SU-DHL-6 (cell line): ENCODE data around the gene FAM229B.

Source experiments
- H2AFZ ChIP-seq: fragments of 200-600 bp; sonication (generic); 2 replicates; pipeline ENCODE4 v1.6.1; 2014; ENCODE audit warnings: low read depth, mild to moderate bottlenecking, moderate library complexity, mixed read lengths, antibody characterized with exemption, low read length; ENCODE audit not compliant: severe bottlenecking
- H3F3A ChIP-seq: fragments of 200-600 bp; shearing (Covaris generic); 2 replicates; pipeline ENCODE4 v1.6.0; 2016; ENCODE audit warnings: antibody characterized with exemption, mild to moderate bottlenecking; ENCODE audit not compliant: insufficient read depth
- H3K27ac ChIP-seq: fragments of 200-600 bp; sonication (generic); 2 replicates; pipeline ENCODE4 v1.5.1; 2016; ENCODE audit warnings: low read depth, mild to moderate bottlenecking, low read length, moderate library complexity, mixed read lengths
- H3K27me3 ChIP-seq: fragments of 200-600 bp; sonication (generic), shearing (Covaris generic); 2 replicates; pipeline ENCODE4 v1.6.0; 2014; ENCODE audit warnings: mild to moderate bottlenecking, low read length
- H3K36me3 ChIP-seq: fragments of 200-600 bp; sonication (generic); 2 replicates; pipeline ENCODE4 v1.6.1; 2014; ENCODE audit warnings: mild to moderate bottlenecking, low read length, mixed read lengths
- H3K4me2 ChIP-seq: fragments of 300-600, 200-600 bp; shearing (Covaris generic), sonication (generic); 2 replicates; pipeline ENCODE4 v1.6.0; 2014; ENCODE audit warnings: low read length, low read depth, mild to moderate bottlenecking; ENCODE audit not compliant: poor library complexity, severe bottlenecking
- H3K4me3 ChIP-seq: fragments of 200-600 bp; sonication (generic); 2 replicates; pipeline ENCODE4 v1.5.1; 2014; ENCODE audit warnings: antibody characterized with exemption, low read length, mild to moderate bottlenecking, mixed read lengths; ENCODE audit not compliant: insufficient read depth, poor library complexity, severe bottlenecking
- H3K79me2 ChIP-seq: fragments of 200-600 bp; sonication (generic); 2 replicates; pipeline ENCODE4 v1.6.1; 2014; ENCODE audit warnings: mild to moderate bottlenecking, low read length, moderate library complexity; ENCODE audit not compliant: insufficient read depth
- H3K9ac ChIP-seq: fragments of 200-600 bp; sonication (generic); 2 replicates; pipeline ENCODE4 v1.7.0; 2014; ENCODE audit warnings: mild to moderate bottlenecking, low read length
- H3K9me2 ChIP-seq: fragments of 200-600 bp; sonication (generic); replicated peaks from 2 replicates; pipeline ENCODE4 v1.6.1; 2014; ENCODE audit warnings: low read length; ENCODE audit not compliant: insufficient read depth
- H3K9me3 ChIP-seq: fragments of 200-600 bp; sonication (generic); 2 replicates; pipeline ENCODE4 v1.6.1; 2014; ENCODE audit warnings: low read length, mixed read lengths; ENCODE audit not compliant: insufficient read depth
- H4K20me1 ChIP-seq: fragments of 200-600 bp; sonication (generic); 2 replicates; pipeline ENCODE4 v1.6.1; 2014; ENCODE audit warnings: low read depth, mild to moderate bottlenecking, antibody characterized with exemption, low read length, moderate library complexity, mixed read lengths
- EZH2phosphoT487 ChIP-seq: fragments of 200-600 bp; sonication (generic), shearing (Covaris generic); conservative IDR thresholded peaks from 2 replicates; pipeline ENCODE4 v1.6.1; 2018; ENCODE audit warnings: mild to moderate bottlenecking, antibody characterized with exemption, low read length, moderate library complexity, mixed read lengths
- TF ChIP-seq, protein P1 (sequence below): fragments of 200-600 bp; sonication (generic); IDR thresholded peaks from one replicate; pipeline ENCODE4 v1.5.1; 2017; ENCODE audit warnings: antibody characterized with exemption, mild to moderate bottlenecking, low read length, moderate library complexity; ENCODE audit not compliant: insufficient read depth, poor library complexity, severe bottlenecking

FAM229B gene

GRCh38 chr6:112086744-112087135 lies 651 bp upstream of the FAM229B start:
- Histone ChIP-seq H4K20me1 (no peaks in the 10 kb centered on the region), H3K27ac (no peak overlapping the region), H3K79me2 (no peaks in the 10 kb centered on the region), H3K27me3 (no peaks in the 10 kb centered on the region), H3K9ac (peak overlapping the region; percentile 63), H3K4me3 (peak overlapping the region; percentile 80), H3F3A (peaks cover 2% of the 10 kb centered on the region; the same call in 1 of the 2 replicates), H3K9me2 (no peaks in the 10 kb centered on the region), H2AFZ (peak overlapping the region; percentile 91), H3K4me2 (peak overlapping the region; percentile 75), H3K9me3 (no peaks in the 10 kb centered on the region), H3K36me3 (0 out of 2 replicates have a peak, but pooled peaks cover 2% of the 10 kb centered on the region)
- TF ChIP-seq, protein P1, sequence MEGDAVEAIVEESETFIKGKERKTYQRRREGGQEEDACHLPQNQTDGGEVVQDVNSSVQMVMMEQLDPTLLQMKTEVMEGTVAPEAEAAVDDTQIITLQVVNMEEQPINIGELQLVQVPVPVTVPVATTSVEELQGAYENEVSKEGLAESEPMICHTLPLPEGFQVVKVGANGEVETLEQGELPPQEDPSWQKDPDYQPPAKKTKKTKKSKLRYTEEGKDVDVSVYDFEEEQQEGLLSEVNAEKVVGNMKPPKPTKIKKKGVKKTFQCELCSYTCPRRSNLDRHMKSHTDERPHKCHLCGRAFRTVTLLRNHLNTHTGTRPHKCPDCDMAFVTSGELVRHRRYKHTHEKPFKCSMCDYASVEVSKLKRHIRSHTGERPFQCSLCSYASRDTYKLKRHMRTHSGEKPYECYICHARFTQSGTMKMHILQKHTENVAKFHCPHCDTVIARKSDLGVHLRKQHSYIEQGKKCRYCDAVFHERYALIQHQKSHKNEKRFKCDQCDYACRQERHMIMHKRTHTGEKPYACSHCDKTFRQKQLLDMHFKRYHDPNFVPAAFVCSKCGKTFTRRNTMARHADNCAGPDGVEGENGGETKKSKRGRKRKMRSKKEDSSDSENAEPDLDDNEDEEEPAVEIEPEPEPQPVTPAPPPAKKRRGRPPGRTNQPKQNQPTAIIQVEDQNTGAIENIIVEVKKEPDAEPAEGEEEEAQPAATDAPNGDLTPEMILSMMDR = peak; percentile 23
- TF ChIP-seq EZH2phosphoT487 = no peak

GRCh38 chr6:112087916-112088315 lies 525 bp downstream of the FAM229B start:
- TF ChIP-seq EZH2phosphoT487 = no peak
- TF ChIP-seq, protein P1 = no peak

GRCh38 chr6:112096901-112097300 lies 9.5 kb downstream of the FAM229B start:
- Histone ChIP-seq H3K4me2 (no peak overlapping the region), H4K20me1 (no peaks in the 10 kb centered on the region), H3K9ac (no peak overlapping the region), H3K27me3 (no peaks in the 10 kb centered on the region), H3K4me3 (no peak overlapping the region), H3K9me2 (no peaks in the 10 kb centered on the region), H3K36me3 (no peaks in the 10 kb centered on the region), H3K27ac (no peak overlapping the region), H2AFZ (no peak overlapping the region), H3K9me3 (no peaks in the 10 kb centered on the region), H3K79me2 (no peaks in the 10 kb centered on the region), H3F3A (no peaks in the 10 kb centered on the region)
- TF ChIP-seq, protein P1 = no peak
- no peak for TF ChIP-seq EZH2phosphoT487

More at GRCh38 chr6:112087916-112088315, 525 bp downstream of the FAM229B start:
- Histone ChIP-seq H4K20me1 (no peaks in the 10 kb centered on the region), H3K9me3 (no peaks in the 10 kb centered on the region), H3K79me2 (no peaks in the 10 kb centered on the region), H3K4me2 (peak overlapping the region; percentile 79), H3K4me3 (peak overlapping the region; percentile 80), H3K27ac (no peak overlapping the region), H3K9ac (peak overlapping the region; percentile 63), H3K9me2 (no peaks in the 10 kb centered on the region), H3K27me3 (no peaks in the 10 kb centered on the region), H3K36me3 (0 out of 2 replicates have a peak, but pooled peaks cover 2% of the 10 kb centered on the region), H3F3A (peaks cover 2% of the 10 kb centered on the region; the same call in 1 of the 2 replicates), H2AFZ (peak overlapping the region; percentile 98)
